Testis (tissue), 2 donors: ENCODE measurements around the gene ANKRD60.

Source experiments
- CTCF ChIP-seq, 3 experiments: fragments of 450-650 bp in 2 of 3; fragments of 200-600 bp in 1 of 3; sonication (generic) in 1 of 3; IDR thresholded peaks; one replicate each; pipeline ENCODE4 v1.5.1; 2016 to 2019; ENCODE audit warnings: antibody characterized with exemption in 3 of 3, mild to moderate bottlenecking in 2 of 3, moderate library complexity in 1 of 3
- POLR2A ChIP-seq: fragments of 450-650 bp; IDR thresholded peaks from one replicate; pipeline ENCODE4 v1.6.1; 2017; ENCODE audit warnings: antibody characterized with exemption, mild to moderate bottlenecking, moderate library complexity

GRCh38 chr20:58238490-58238889 lies 10.0 kb upstream of the ANKRD60 start:
- TF ChIP-seq CTCF (IDR thresholded peaks at IDR 0.05): no peak
- TF ChIP-seq POLR2A: no peak
